OCI-LY3 (cell line): Measurements from ENCODE around the gene FCHSD2.

ENCODE experiments used
- H2AFZ ChIP-seq: fragments of 200-600, 300-600 bp; shearing (Covaris generic); 2 replicates; pipeline ENCODE4 v1.6.0; 2014; ENCODE audit warnings: antibody characterized with exemption, low read depth, low read length
- H3K27ac ChIP-seq: fragments of 200-600, 300-600 bp; sonication (generic); 2 replicates; pipeline ENCODE4 v1.5.1; 2014; ENCODE audit warnings: mild to moderate bottlenecking, low read length, moderate library complexity, mixed read lengths
- H3K27me3 ChIP-seq: fragments of 200-600, 300-600 bp; sonication (generic); 2 replicates; pipeline ENCODE4 v1.6.1; 2014; ENCODE audit warnings: low read depth, low read length, mixed read lengths
- H3K36me3 ChIP-seq: fragments of 200-600, 300-600 bp; sonication (generic); replicated peaks from 2 replicates; pipeline ENCODE3; 2014; ENCODE audit warnings: low read depth, low read length, mixed read lengths
- H3K4me1 ChIP-seq: fragments of 300-600, 200-600 bp; sonication (generic); 2 replicates; pipeline ENCODE4 v1.6.1; 2014; ENCODE audit warnings: low read length, mixed read lengths
- H3K4me2 ChIP-seq: fragments of 200-600, 300-600 bp; sonication (generic); 2 replicates; pipeline ENCODE4 v1.6.1; 2014; ENCODE audit warnings: low read length, mixed read lengths
- H3K4me3 ChIP-seq: fragments of 300-600, 200-600 bp; sonication (generic); 2 replicates; pipeline ENCODE4 v1.5.1; 2014; ENCODE audit warnings: antibody characterized with exemption, mild to moderate bottlenecking, low read length, moderate library complexity
- H3K79me2 ChIP-seq: fragments of 300-600, 200-600 bp; shearing (Covaris generic); 2 replicates; pipeline ENCODE4 v1.6.1; 2014; ENCODE audit warnings: mild to moderate bottlenecking, low read length, mixed read lengths
- H3K9ac ChIP-seq: fragments of 300-600, 200-600 bp; shearing (Covaris generic); 2 replicates; pipeline ENCODE4 v1.6.0; 2014; ENCODE audit warnings: mild to moderate bottlenecking, low read length, moderate library complexity
- H3K9me3 ChIP-seq: fragments of 200-600, 300-600 bp; shearing (Covaris generic); 2 replicates; pipeline ENCODE4 v1.6.1; 2014; ENCODE audit warnings: low read length, mixed read lengths; ENCODE audit not compliant: insufficient read depth
- H4K20me1 ChIP-seq: fragments of 200-600, 300-600 bp; sonication (generic); 2 replicates; pipeline ENCODE4 v1.6.1; 2016; ENCODE audit warnings: low read length, mixed read lengths; ENCODE audit not compliant: insufficient read depth
- CTCF ChIP-seq: fragments of 200-600, 300-600 bp; sonication (generic); IDR thresholded peaks from 2 replicates; pipeline ENCODE4 v1.5.1; 2014; ENCODE audit warnings: antibody characterized with exemption, low read length, low read depth
- EZH2phosphoT487 ChIP-seq: fragments of 200-600 bp; shearing (Covaris generic); IDR thresholded peaks from 2 replicates; pipeline ENCODE4 v1.6.1; 2018; ENCODE audit warnings: antibody characterized with exemption, mixed run types, low read depth

The FCHSD2 gene

GRCh38 chr11:72988821-72989220, 153.3 kb downstream of the FCHSD2 start:
- Histone ChIP-seq H3K27ac (no peak overlapping the region), H3K9ac (no peak overlapping the region), H2AFZ (no peak overlapping the region), H4K20me1 (peaks cover 54% of the 10 kb centered on the region), H3K9me3 (no peaks in the 10 kb centered on the region), H3K4me3 (no peak overlapping the region), H3K4me2 (no peak overlapping the region), H3K79me2 (peaks cover 68% of the 10 kb centered on the region), H3K27me3 (no peaks in the 10 kb centered on the region), H3K36me3 (peaks cover 48% of the 10 kb centered on the region), H3K4me1 (peaks cover 26% of the 10 kb centered on the region)
- TF ChIP-seq CTCF (no peak), EZH2phosphoT487 (no peak)

GRCh38 chr11:72985645-72986044, 156.5 kb downstream of the FCHSD2 start:
- Histone ChIP-seq H3K9me3 (no peaks in the 10 kb centered on the region), H3K36me3 (peaks cover 69% of the 10 kb centered on the region), H3K4me3 (no peak overlapping the region)

GRCh38 chr11:72984453-72985077, 157.6 kb downstream of the FCHSD2 start:
- Histone ChIP-seq H3K4me3 (no peak overlapping the region), H2AFZ (no peak overlapping the region), H3K79me2 (peaks cover 85% of the 10 kb centered on the region), H3K27ac (peak overlapping the region; percentile 6; the same call in 1 of the 2 replicates), H3K4me2 (no peak overlapping the region), H3K9ac (no peak overlapping the region), H4K20me1 (peaks cover 64% of the 10 kb centered on the region), H3K4me1 (peaks cover 48% of the 10 kb centered on the region), H3K36me3 (peaks cover 71% of the 10 kb centered on the region), H3K9me3 (no peaks in the 10 kb centered on the region), H3K27me3 (no peaks in the 10 kb centered on the region)
- TF ChIP-seq CTCF (no peak), EZH2phosphoT487 (no peak)

More at GRCh38 chr11:72985645-72986044, 156.5 kb downstream of the FCHSD2 start:
- no peak overlapping the region for H3K4me2 ChIP-seq
- peak overlapping the region; percentile 11 for H3K27ac ChIP-seq
- H2AFZ ChIP-seq: no peak overlapping the region
- no peak overlapping the region for H3K9ac ChIP-seq
- TF ChIP-seq CTCF: no peak
- no peak for TF ChIP-seq EZH2phosphoT487
- H3K27me3 ChIP-seq: no peaks in the 10 kb centered on the region
- peaks cover 69% of the 10 kb centered on the region for H4K20me1 ChIP-seq
- H3K79me2 ChIP-seq: peaks cover 86% of the 10 kb centered on the region
- peaks cover 50% of the 10 kb centered on the region for H3K4me1 ChIP-seq

GRCh38 chr11:72983560-72983959, 158.6 kb downstream of the FCHSD2 start:
- Histone ChIP-seq H3K9me3 (no peaks in the 10 kb centered on the region), H3K9ac (no peak overlapping the region), H3K27me3 (no peaks in the 10 kb centered on the region), H3K4me2 (no peak overlapping the region), H4K20me1 (peaks cover 58% of the 10 kb centered on the region), H3K4me1 (peaks cover 43% of the 10 kb centered on the region), H3K79me2 (peaks cover 84% of the 10 kb centered on the region), H3K4me3 (no peak overlapping the region), H2AFZ (no peak overlapping the region), H3K36me3 (peaks cover 69% of the 10 kb centered on the region), H3K27ac (no peak overlapping the region)
- no peak for TF ChIP-seq CTCF
- no peak for TF ChIP-seq EZH2phosphoT487
